SU-DHL-6 (cell line): Measurements from ENCODE around the gene SP140L.

Experiments
- H2AFZ ChIP-seq: fragments of 200-600 bp; sonication (generic); 2 replicates; pipeline ENCODE4 v1.6.1; 2014; ENCODE audit warnings: low read depth, mild to moderate bottlenecking, moderate library complexity, mixed read lengths, antibody characterized with exemption, low read length; ENCODE audit not compliant: severe bottlenecking
- H3F3A ChIP-seq: fragments of 200-600 bp; shearing (Covaris generic); 2 replicates; pipeline ENCODE4 v1.6.0; 2016; ENCODE audit warnings: antibody characterized with exemption, mild to moderate bottlenecking; ENCODE audit not compliant: insufficient read depth
- H3K27ac ChIP-seq: fragments of 200-600 bp; sonication (generic); 2 replicates; pipeline ENCODE4 v1.5.1; 2016; ENCODE audit warnings: low read depth, mild to moderate bottlenecking, low read length, moderate library complexity, mixed read lengths
- H3K27me3 ChIP-seq: fragments of 200-600 bp; sonication (generic), shearing (Covaris generic); 2 replicates; pipeline ENCODE4 v1.6.0; 2014; ENCODE audit warnings: mild to moderate bottlenecking, low read length
- H3K36me3 ChIP-seq: fragments of 200-600 bp; sonication (generic); 2 replicates; pipeline ENCODE4 v1.6.1; 2014; ENCODE audit warnings: mild to moderate bottlenecking, low read length, mixed read lengths
- H3K4me2 ChIP-seq: fragments of 300-600, 200-600 bp; shearing (Covaris generic), sonication (generic); 2 replicates; pipeline ENCODE4 v1.6.0; 2014; ENCODE audit warnings: low read length, low read depth, mild to moderate bottlenecking; ENCODE audit not compliant: poor library complexity, severe bottlenecking
- H3K4me3 ChIP-seq: fragments of 200-600 bp; sonication (generic); 2 replicates; pipeline ENCODE4 v1.5.1; 2014; ENCODE audit warnings: antibody characterized with exemption, low read length, mild to moderate bottlenecking, mixed read lengths; ENCODE audit not compliant: insufficient read depth, poor library complexity, severe bottlenecking
- H3K79me2 ChIP-seq: fragments of 200-600 bp; sonication (generic); 2 replicates; pipeline ENCODE4 v1.6.1; 2014; ENCODE audit warnings: mild to moderate bottlenecking, low read length, moderate library complexity; ENCODE audit not compliant: insufficient read depth
- H3K9ac ChIP-seq: fragments of 200-600 bp; sonication (generic); 2 replicates; pipeline ENCODE4 v1.7.0; 2014; ENCODE audit warnings: mild to moderate bottlenecking, low read length
- H3K9me2 ChIP-seq: fragments of 200-600 bp; sonication (generic); replicated peaks from 2 replicates; pipeline ENCODE4 v1.6.1; 2014; ENCODE audit warnings: low read length; ENCODE audit not compliant: insufficient read depth
- H3K9me3 ChIP-seq: fragments of 200-600 bp; sonication (generic); 2 replicates; pipeline ENCODE4 v1.6.1; 2014; ENCODE audit warnings: low read length, mixed read lengths; ENCODE audit not compliant: insufficient read depth
- H4K20me1 ChIP-seq: fragments of 200-600 bp; sonication (generic); 2 replicates; pipeline ENCODE4 v1.6.1; 2014; ENCODE audit warnings: low read depth, mild to moderate bottlenecking, antibody characterized with exemption, low read length, moderate library complexity, mixed read lengths
- EZH2phosphoT487 ChIP-seq: fragments of 200-600 bp; sonication (generic), shearing (Covaris generic); conservative IDR thresholded peaks from 2 replicates; pipeline ENCODE4 v1.6.1; 2018; ENCODE audit warnings: mild to moderate bottlenecking, antibody characterized with exemption, low read length, moderate library complexity, mixed read lengths
- TF ChIP-seq, protein P1 (sequence below): fragments of 200-600 bp; sonication (generic); IDR thresholded peaks from one replicate; pipeline ENCODE4 v1.5.1; 2017; ENCODE audit warnings: antibody characterized with exemption, mild to moderate bottlenecking, low read length, moderate library complexity; ENCODE audit not compliant: insufficient read depth, poor library complexity, severe bottlenecking

Gene SP140L

DNA sequence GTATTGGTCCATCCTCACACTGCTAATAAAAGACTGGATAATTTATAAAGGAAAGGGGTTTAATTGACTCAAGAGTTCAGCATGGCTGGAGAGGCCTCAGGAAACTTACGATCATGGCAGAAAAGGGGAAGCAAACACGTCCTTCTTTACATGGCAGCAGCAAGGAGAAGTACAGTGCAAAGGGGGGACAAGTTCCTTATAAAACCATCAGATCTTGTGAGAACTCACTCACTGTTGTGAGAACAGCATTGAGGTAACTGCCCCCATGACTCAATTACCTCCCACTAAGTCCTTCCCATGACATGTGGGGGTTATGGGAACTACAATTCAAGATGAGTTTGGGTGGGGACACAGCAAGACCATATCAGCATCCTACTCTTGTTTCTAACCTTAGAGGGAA lies 126.0 kb downstream of the SP140L start:
- no peaks in the 10 kb centered on the region for H3K9me3 ChIP-seq
- no peaks in the 10 kb centered on the region for H4K20me1 ChIP-seq
- peaks cover 12% of the 10 kb centered on the region; the same call in 1 of the 2 replicates for H3F3A ChIP-seq
- H3K27ac ChIP-seq, result no peak overlapping the region
- no peaks in the 10 kb centered on the region for H3K79me2 ChIP-seq
- no peak overlapping the region for H3K4me2 ChIP-seq
- TF ChIP-seq, protein P1, sequence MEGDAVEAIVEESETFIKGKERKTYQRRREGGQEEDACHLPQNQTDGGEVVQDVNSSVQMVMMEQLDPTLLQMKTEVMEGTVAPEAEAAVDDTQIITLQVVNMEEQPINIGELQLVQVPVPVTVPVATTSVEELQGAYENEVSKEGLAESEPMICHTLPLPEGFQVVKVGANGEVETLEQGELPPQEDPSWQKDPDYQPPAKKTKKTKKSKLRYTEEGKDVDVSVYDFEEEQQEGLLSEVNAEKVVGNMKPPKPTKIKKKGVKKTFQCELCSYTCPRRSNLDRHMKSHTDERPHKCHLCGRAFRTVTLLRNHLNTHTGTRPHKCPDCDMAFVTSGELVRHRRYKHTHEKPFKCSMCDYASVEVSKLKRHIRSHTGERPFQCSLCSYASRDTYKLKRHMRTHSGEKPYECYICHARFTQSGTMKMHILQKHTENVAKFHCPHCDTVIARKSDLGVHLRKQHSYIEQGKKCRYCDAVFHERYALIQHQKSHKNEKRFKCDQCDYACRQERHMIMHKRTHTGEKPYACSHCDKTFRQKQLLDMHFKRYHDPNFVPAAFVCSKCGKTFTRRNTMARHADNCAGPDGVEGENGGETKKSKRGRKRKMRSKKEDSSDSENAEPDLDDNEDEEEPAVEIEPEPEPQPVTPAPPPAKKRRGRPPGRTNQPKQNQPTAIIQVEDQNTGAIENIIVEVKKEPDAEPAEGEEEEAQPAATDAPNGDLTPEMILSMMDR, result no peak
- no peak for TF ChIP-seq EZH2phosphoT487
- no peaks in the 10 kb centered on the region for H3K9me2 ChIP-seq
- H3K27me3 ChIP-seq, result no peaks in the 10 kb centered on the region
- H3K36me3 ChIP-seq, result peaks cover 75% of the 10 kb centered on the region
- no peak overlapping the region for H3K4me3 ChIP-seq
- H2AFZ ChIP-seq, result no peak overlapping the region
- H3K9ac ChIP-seq, result no peak overlapping the region
